Ishikawa (cell line): ENCODE results near the gene MFGE8.
A peak's percentile ranks its signal among the peaks of the same experiment; 100 is the strongest.

Source experiments
- TAF1 ChIP-seq: IDR thresholded peaks from 2 replicates; pipeline ENCODE4 v1.6.1; 2012; ENCODE audit warnings: low read depth, mild to moderate bottlenecking
- TCF12 ChIP-seq: IDR thresholded peaks from 2 replicates; pipeline ENCODE4 v1.6.1; 2012; ENCODE audit warnings: low read depth
- TF ChIP-seq, protein P1 (sequence below): IDR thresholded peaks from 2 replicates; pipeline ENCODE4 v1.6.1; 2012; ENCODE audit warnings: low read depth, mild to moderate bottlenecking

GRCh38 chr15:88932271-88932874, 19.2 kb upstream of the MFGE8 start:
- TF ChIP-seq, protein P1, sequence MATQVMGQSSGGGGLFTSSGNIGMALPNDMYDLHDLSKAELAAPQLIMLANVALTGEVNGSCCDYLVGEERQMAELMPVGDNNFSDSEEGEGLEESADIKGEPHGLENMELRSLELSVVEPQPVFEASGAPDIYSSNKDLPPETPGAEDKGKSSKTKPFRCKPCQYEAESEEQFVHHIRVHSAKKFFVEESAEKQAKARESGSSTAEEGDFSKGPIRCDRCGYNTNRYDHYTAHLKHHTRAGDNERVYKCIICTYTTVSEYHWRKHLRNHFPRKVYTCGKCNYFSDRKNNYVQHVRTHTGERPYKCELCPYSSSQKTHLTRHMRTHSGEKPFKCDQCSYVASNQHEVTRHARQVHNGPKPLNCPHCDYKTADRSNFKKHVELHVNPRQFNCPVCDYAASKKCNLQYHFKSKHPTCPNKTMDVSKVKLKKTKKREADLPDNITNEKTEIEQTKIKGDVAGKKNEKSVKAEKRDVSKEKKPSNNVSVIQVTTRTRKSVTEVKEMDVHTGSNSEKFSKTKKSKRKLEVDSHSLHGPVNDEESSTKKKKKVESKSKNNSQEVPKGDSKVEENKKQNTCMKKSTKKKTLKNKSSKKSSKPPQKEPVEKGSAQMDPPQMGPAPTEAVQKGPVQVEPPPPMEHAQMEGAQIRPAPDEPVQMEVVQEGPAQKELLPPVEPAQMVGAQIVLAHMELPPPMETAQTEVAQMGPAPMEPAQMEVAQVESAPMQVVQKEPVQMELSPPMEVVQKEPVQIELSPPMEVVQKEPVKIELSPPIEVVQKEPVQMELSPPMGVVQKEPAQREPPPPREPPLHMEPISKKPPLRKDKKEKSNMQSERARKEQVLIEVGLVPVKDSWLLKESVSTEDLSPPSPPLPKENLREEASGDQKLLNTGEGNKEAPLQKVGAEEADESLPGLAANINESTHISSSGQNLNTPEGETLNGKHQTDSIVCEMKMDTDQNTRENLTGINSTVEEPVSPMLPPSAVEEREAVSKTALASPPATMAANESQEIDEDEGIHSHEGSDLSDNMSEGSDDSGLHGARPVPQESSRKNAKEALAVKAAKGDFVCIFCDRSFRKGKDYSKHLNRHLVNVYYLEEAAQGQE, result no peak
- TF ChIP-seq TAF1 (no peak), TCF12 (peak; percentile 94)
